H9 (cell line): Measurements from ENCODE around the gene MSL3B.

ENCODE experiments used
- DNase-seq: peaks from one replicate; pipeline ENCODE4 v3.0.0-alpha.2; 2017
- H2AFZ ChIP-seq: one replicate; pipeline ENCODE4 v1.6.1; 2013; ENCODE audit warnings: mild to moderate bottlenecking, low read length, control low read depth, moderate library complexity
- H2AK5ac ChIP-seq: 2 replicates; pipeline ENCODE4 v1.6.1; 2013; ENCODE audit warnings: low read length, control low read depth, mixed read lengths; ENCODE audit not compliant: insufficient read length
- H2BK120ac ChIP-seq: one replicate; pipeline ENCODE4 v1.6.1; 2013; ENCODE audit warnings: low read depth, mild to moderate bottlenecking, low read length, control low read depth, inconsistent platforms; ENCODE audit not compliant: poor library complexity, severe bottlenecking
- H2BK12ac ChIP-seq: 2 replicates; pipeline ENCODE4 v1.6.1; 2013; ENCODE audit warnings: low read length, control low read depth, mixed read lengths, low read depth; ENCODE audit not compliant: insufficient read length
- H2BK15ac ChIP-seq: 2 replicates; pipeline ENCODE4 v1.6.1; 2013; ENCODE audit warnings: low read depth, low read length, control low read depth
- H2BK20ac ChIP-seq: one replicate; pipeline ENCODE4 v1.6.1; 2013; ENCODE audit warnings: low read depth, mild to moderate bottlenecking, low read length, control low read depth, inconsistent platforms; ENCODE audit not compliant: poor library complexity, severe bottlenecking
- H2BK5ac ChIP-seq: 2 replicates; pipeline ENCODE4 v1.6.1; 2013; ENCODE audit warnings: low read length, control low read depth, mixed read lengths; ENCODE audit not compliant: insufficient read length
- H3K14ac ChIP-seq: 2 replicates; pipeline ENCODE4 v1.6.1; 2013; ENCODE audit warnings: low read length, control low read depth; ENCODE audit not compliant: insufficient read depth
- H3K18ac ChIP-seq: 2 replicates; pipeline ENCODE4 v1.6.1; 2013; ENCODE audit warnings: low read depth, mild to moderate bottlenecking, mixed read lengths, low read length, control low read depth; ENCODE audit not compliant: insufficient read length
- H3K23ac ChIP-seq: 2 replicates; pipeline ENCODE4 v1.6.1; 2013; ENCODE audit warnings: low read length, control low read depth, mixed read lengths, low read depth; ENCODE audit not compliant: insufficient read length
- H3K23me2 ChIP-seq: 2 replicates; pipeline ENCODE4 v1.6.1; 2013; ENCODE audit warnings: low read depth, mild to moderate bottlenecking, mixed read lengths, low read length, control low read depth; ENCODE audit not compliant: insufficient read length, poor library complexity, severe bottlenecking
- H3K27ac ChIP-seq: 2 replicates; pipeline ENCODE4 v1.5.1; 2013; ENCODE audit warnings: low read length, control low read depth, mixed read lengths, low read depth; ENCODE audit not compliant: insufficient read length
- H3K27me3 ChIP-seq: 2 replicates; pipeline ENCODE4 v1.6.1; 2013; ENCODE audit warnings: low read length, control low read depth, inconsistent platforms; ENCODE audit not compliant: insufficient read depth
- H3K4ac ChIP-seq: 2 replicates; pipeline ENCODE4 v1.6.1; 2013; ENCODE audit warnings: low read depth, mild to moderate bottlenecking, control low read depth, inconsistent platforms, low read length, moderate library complexity
- H3K4me1 ChIP-seq: 2 replicates; pipeline ENCODE4 v1.6.1; 2013; ENCODE audit warnings: low read length, control low read depth, inconsistent platforms; ENCODE audit not compliant: insufficient read depth
- H3K4me2 ChIP-seq: 2 replicates; pipeline ENCODE4 v1.6.1; 2013; ENCODE audit warnings: low read length, control low read depth, mixed read lengths; ENCODE audit not compliant: insufficient read length, insufficient read depth
- H3K56ac ChIP-seq: 2 replicates; pipeline ENCODE4 v1.6.1; 2013; ENCODE audit warnings: low read depth, mild to moderate bottlenecking, mixed read lengths, low read length, control low read depth; ENCODE audit not compliant: insufficient read length
- H3K79me1 ChIP-seq: 2 replicates; pipeline ENCODE4 v1.6.1; 2013; ENCODE audit warnings: low read depth, mild to moderate bottlenecking, moderate library complexity, low read length, control low read depth, inconsistent platforms; ENCODE audit not compliant: insufficient read depth, poor library complexity, severe bottlenecking
- H3K79me2 ChIP-seq: 2 replicates; pipeline ENCODE4 v1.6.1; 2013; ENCODE audit warnings: low read length, control low read depth, inconsistent platforms; ENCODE audit not compliant: insufficient read depth
- H3K9ac ChIP-seq: 2 replicates; pipeline ENCODE4 v1.6.1; 2013; ENCODE audit warnings: low read length, control low read depth, mixed read lengths; ENCODE audit not compliant: insufficient read length; ENCODE audit errors: extremely low read depth
- H3K9me3 ChIP-seq: one replicate; pipeline ENCODE4 v1.6.1; 2013; ENCODE audit warnings: low read depth, low read length, inconsistent platforms; ENCODE audit not compliant: control insufficient read depth
- H3T11ph ChIP-seq: one replicate; pipeline ENCODE4 v1.6.1; 2013; ENCODE audit warnings: mild to moderate bottlenecking, low read length, control low read depth, inconsistent platforms
- H4K20me1 ChIP-seq: one replicate; pipeline ENCODE4 v1.6.1; 2013; ENCODE audit not compliant: control insufficient read depth, insufficient read length, insufficient read depth
- H4K5ac ChIP-seq: 2 replicates; pipeline ENCODE4 v1.6.1; 2013; ENCODE audit warnings: low read depth, mild to moderate bottlenecking, mixed read lengths, low read length, control low read depth; ENCODE audit not compliant: insufficient read length
- H4K8ac ChIP-seq: replicated peaks from 2 replicates; pipeline ENCODE4 v1.6.1; 2013; ENCODE audit warnings: low read length, control low read depth, mixed read lengths, low read depth; ENCODE audit not compliant: insufficient read length
- H4K91ac ChIP-seq: 2 replicates; pipeline ENCODE4 v1.6.1; 2013; ENCODE audit warnings: low read depth, mild to moderate bottlenecking, moderate library complexity, mixed read lengths, low read length, control low read depth; ENCODE audit not compliant: insufficient read length
- H3K27ac Mint-ChIP-seq, 3 experiments: 2 replicates in 2 of 3; 3 replicates in 1 of 3; pipeline ENCODE4 v1.8.0; 2020 to 2021; ENCODE audit warnings: mixed read lengths in 3 of 3, mild to moderate bottlenecking in 1 of 3, moderate library complexity in 1 of 3
- H3K27me3 Mint-ChIP-seq: 2 replicates; pipeline ENCODE4 v1.8.0; 2021; ENCODE audit warnings: low read depth, mild to moderate bottlenecking, moderate library complexity, mixed read lengths
- H3K36me3 Mint-ChIP-seq, 3 experiments: 2 replicates in 2 of 3; 3 replicates in 1 of 3; pipeline ENCODE4 v1.8.0; 2020 to 2021; ENCODE audit warnings: low read depth in 3 of 3, mixed read lengths in 3 of 3; ENCODE audit not compliant: insufficient read depth in 1 of 3
- H3K4me1 Mint-ChIP-seq, 2 experiments: 2 replicates each; pipeline ENCODE4 v1.8.0; 2020; ENCODE audit warnings: mixed read lengths in 2 of 2
- H3K4me3 Mint-ChIP-seq, 2 experiments: 2 replicates in 1 of 2; 3 replicates in 1 of 2; pipeline ENCODE4 v1.8.0; 2020 to 2021; ENCODE audit warnings: mild to moderate bottlenecking in 2 of 2, mixed read lengths in 2 of 2, moderate library complexity in 1 of 2
- H3K9me3 Mint-ChIP-seq, 2 experiments: 2 replicates in 1 of 2; 3 replicates in 1 of 2; pipeline ENCODE4 v1.8.0; 2020; ENCODE audit warnings: mild to moderate bottlenecking in 2 of 2, mixed read lengths in 2 of 2, moderate library complexity in 1 of 2
- CTCF ChIP-seq: fragments of 200-600 bp; sonication (generic); conservative IDR thresholded peaks from 3 replicates; pipeline ENCODE4 v1.8.0; 2021; ENCODE audit warnings: antibody characterized with exemption, mild to moderate bottlenecking
- WGBS: extraction: QIAGEN DNeasy Blood & Tissue Kit; methylation state at CpG from one replicate; pipeline ENCODE4 v1.1.7; 2013; ENCODE audit warnings: missing lambda C conversion rate, low lambda C conversion rate, mixed read lengths; ENCODE audit not compliant: insufficient read length; ENCODE audit errors: extremely low coverage; 5-methylcytosine and 5-hydroxymethylcytosine counted together

The MSL3B gene

GRCh38 chr2:233832869-233833311, 35.3 kb downstream of the MSL3B start:
- Histone ChIP-seq H3K23ac (no peak overlapping the region), H2BK5ac (no peak overlapping the region), H4K91ac (no peak overlapping the region), H3K27me3 (no peaks in the 10 kb centered on the region), H4K8ac (no peak overlapping the region), H2AK5ac (no peak overlapping the region), H4K20me1 (peaks cover 4% of the 10 kb centered on the region), H3K14ac (no peak overlapping the region), H2BK20ac (no peak overlapping the region), H2BK120ac (no peak overlapping the region), H3K79me1 (no peaks in the 10 kb centered on the region), H3K79me2 (no peaks in the 10 kb centered on the region; the same call in 1 of the 2 replicates), H3K56ac (no peak overlapping the region), H3K27ac (no peak overlapping the region), H3T11ph (no peak overlapping the region), H3K23me2 (no peaks in the 10 kb centered on the region), H3K9me3 (no peaks in the 10 kb centered on the region), H3K4me1 (no peaks in the 10 kb centered on the region), H2BK12ac (no peak overlapping the region), H3K9ac (no peak overlapping the region), H3K4ac (no peak overlapping the region), H2BK15ac (no peak overlapping the region), H2AFZ (no peak overlapping the region), H3K18ac (no peak overlapping the region), H3K4me2 (no peak overlapping the region), H4K5ac (no peak overlapping the region)
- DNase-seq: peak; percentile 90
- peaks cover 6 to 9% of the 10 kb centered on the region in 2 experiments for H3K4me1 Mint-ChIP-seq
- peaks cover 24 to 39% (median 36%) of the 10 kb centered on the region in 3 experiments for H3K36me3 Mint-ChIP-seq
- TF ChIP-seq CTCF: peak; percentile 73
- no peak overlapping the region for H3K27ac Mint-ChIP-seq
- H3K9me3 Mint-ChIP-seq: no peaks in the 10 kb centered on the region
- H3K27me3 Mint-ChIP-seq: no peaks in the 10 kb centered on the region
- H3K4me3 Mint-ChIP-seq: no peak overlapping the region
- no CpG with 5 or more reads among the region's 7 CpGs for WGBS
